WI38 (cell line): ENCODE results near the gene NYAP2.

Source experiments
- H3K4me3 ChIP-seq: 2 replicates; pipeline ENCODE4 v1.5.1; 2011; ENCODE audit warnings: low read depth, mild to moderate bottlenecking, control low read depth, low read length
- CTCF ChIP-seq: IDR thresholded peaks from 2 replicates; pipeline ENCODE4 v1.5.1; 2012; ENCODE audit warnings: low read depth, mild to moderate bottlenecking, control low read depth, low read length

Gene NYAP2

GRCh38 chr2:225425284-225425683, 25.8 kb downstream of the NYAP2 start:
- TF ChIP-seq CTCF, result no peak
- H3K4me3 ChIP-seq, result no peak overlapping the region

GRCh38 chr2:225428360-225428759, 28.9 kb downstream of the NYAP2 start:
- H3K4me3 ChIP-seq, result no peak overlapping the region
- no peak for TF ChIP-seq CTCF

GRCh38 chr2:225429717-225430116, 30.2 kb downstream of the NYAP2 start:
- no peak overlapping the region for H3K4me3 ChIP-seq
- TF ChIP-seq CTCF, result no peak

- no peak for TF ChIP-seq CTCF
- no peak overlapping the region for H3K4me3 ChIP-seq
Observed at GRCh38 chr2:225431105-225431863, 31.8 kb downstream of the NYAP2 start.

- no peak for TF ChIP-seq CTCF
- H3K4me3 ChIP-seq, result no peak overlapping the region
Observed at GRCh38 chr2:225434014-225434413, 34.5 kb downstream of the NYAP2 start.

- TF ChIP-seq CTCF, result no peak
- no peak overlapping the region for H3K4me3 ChIP-seq
Observed at GRCh38 chr2:225437319-225437718, 37.8 kb downstream of the NYAP2 start.

- H3K4me3 ChIP-seq, result no peak overlapping the region
- TF ChIP-seq CTCF, result no peak
Observed at GRCh38 chr2:225438248-225438647, 38.7 kb downstream of the NYAP2 start.
